ENCODE data around the gene FBLL1.
"Not testable (repeated sequence)": the region's sequence is repeated elsewhere in the genome, so short reads cannot be mapped to it uniquely, and the experiment has no call there.

- TF ChIP-seq CTCF, POLR2A (IDR thresholded peaks at IDR 0.05): not testable (repeated sequence)
Measured at GRCh38 chr5:168574156-168574555, 45.1 kb downstream of the FBLL1 start.
